Esophagus muscularis mucosa (tissue), 4 donors: Measurements from ENCODE around the gene TTC4. TPM values are rescaled to one million over a fixed set of nuclear protein-coding genes. Genes with fewer than 3 reads are reported as not detected.

ENCODE experiments used
- DNase-seq: peaks from one replicate; pipeline ENCODE4 v3.0.0-alpha.2; 2017; ENCODE audit errors: extremely low spot score
- H3K27ac ChIP-seq, 4 donors: fragments of 200-600 bp; sonication (generic); replicated peaks in 1 of 4; 1 replicate in 3 of 4; 2 replicates in 1 of 4; pipeline ENCODE4 v1.5.1; 2016 to 2019; ENCODE audit warnings: mild to moderate bottlenecking in 1 of 4
- H3K27me3 ChIP-seq, 4 donors: fragments of 200-600 bp; sonication (generic); one replicate each; pipeline versions ENCODE4 v1.5.1 to v1.6.0; 2016 to 2019
- H3K36me3 ChIP-seq, 4 donors: fragments of 200-600 bp; sonication (generic); one replicate each; pipeline ENCODE4 v1.5.1; 2016 to 2019
- H3K4me1 ChIP-seq, 4 donors: fragments of 200-600 bp; sonication (generic); one replicate each; pipeline ENCODE4 v1.5.1; 2016 to 2019
- H3K4me3 ChIP-seq, 4 donors: fragments of 200-600 bp; sonication (generic); 1 replicate in 2 of 4; 2 replicates in 2 of 4; pipeline ENCODE4 v1.5.1; 2016 to 2019; ENCODE audit warnings: mild to moderate bottlenecking in 4 of 4, moderate library complexity in 1 of 4
- H3K9me3 ChIP-seq, 4 donors: fragments of 200-600 bp; sonication (generic); 1 replicate in 3 of 4; 2 replicates in 1 of 4; pipeline ENCODE4 v1.5.1; 2016 to 2019
- EP300 ChIP-seq: sonication (generic); formaldehyde crosslinking; IDR thresholded peaks from one replicate; pipeline ENCODE4 v1.6.1; 2017; ENCODE audit warnings: antibody characterized with exemption
- POLR2A ChIP-seq: fragments of 450-650 bp; IDR thresholded peaks from one replicate; pipeline ENCODE4 v1.6.1; 2017; ENCODE audit warnings: antibody characterized with exemption, moderate library complexity, mild to moderate bottlenecking, low read depth
- POLR2AphosphoS5 ChIP-seq, 2 donors: sonication (generic); formaldehyde crosslinking; IDR thresholded peaks; one replicate each; pipeline ENCODE4 v1.6.1; 2017; ENCODE audit warnings: antibody characterized with exemption in 2 of 2
- WGBS: methylation state at CpG from one replicate; pipeline ENCODE4 v1.1.5; 2018; 5-methylcytosine and 5-hydroxymethylcytosine counted together
- intact Hi-C: fragments of 100-400 bp; cut with DNase I; formaldehyde crosslinking; loops from one replicate; pipeline ENCODE4 v1.15.1; 2023
- total RNA-seq, 4 donors: library from RNA; depleted of rRNA; stranded (reverse); fragments of >200 nt; gene quantifications; one replicate each; pipeline versions ENCODE4 v1.1.0 to v1.2.1, GENCODE V29; 2016
- TF ChIP-seq, protein P1 (sequence below), 3 experiments: fragments of 200-600 bp in 2 of 3; fragments of 450-650 bp in 1 of 3; sonication (generic) in 2 of 3; IDR thresholded peaks; one replicate each; pipeline ENCODE4 v1.5.1; 2017 to 2019; ENCODE audit warnings: antibody characterized with exemption in 3 of 3, mild to moderate bottlenecking in 2 of 3, moderate library complexity in 1 of 3

Gene TTC4, protein sequence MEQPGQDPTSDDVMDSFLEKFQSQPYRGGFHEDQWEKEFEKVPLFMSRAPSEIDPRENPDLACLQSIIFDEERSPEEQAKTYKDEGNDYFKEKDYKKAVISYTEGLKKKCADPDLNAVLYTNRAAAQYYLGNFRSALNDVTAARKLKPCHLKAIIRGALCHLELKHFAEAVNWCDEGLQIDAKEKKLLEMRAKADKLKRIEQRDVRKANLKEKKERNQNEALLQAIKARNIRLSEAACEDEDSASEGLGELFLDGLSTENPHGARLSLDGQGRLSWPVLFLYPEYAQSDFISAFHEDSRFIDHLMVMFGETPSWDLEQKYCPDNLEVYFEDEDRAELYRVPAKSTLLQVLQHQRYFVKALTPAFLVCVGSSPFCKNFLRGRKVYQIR
- 10 to 100 TPM; 10.8 to 16.4 (median 13.8) TPM for total RNA-seq

DNA sequence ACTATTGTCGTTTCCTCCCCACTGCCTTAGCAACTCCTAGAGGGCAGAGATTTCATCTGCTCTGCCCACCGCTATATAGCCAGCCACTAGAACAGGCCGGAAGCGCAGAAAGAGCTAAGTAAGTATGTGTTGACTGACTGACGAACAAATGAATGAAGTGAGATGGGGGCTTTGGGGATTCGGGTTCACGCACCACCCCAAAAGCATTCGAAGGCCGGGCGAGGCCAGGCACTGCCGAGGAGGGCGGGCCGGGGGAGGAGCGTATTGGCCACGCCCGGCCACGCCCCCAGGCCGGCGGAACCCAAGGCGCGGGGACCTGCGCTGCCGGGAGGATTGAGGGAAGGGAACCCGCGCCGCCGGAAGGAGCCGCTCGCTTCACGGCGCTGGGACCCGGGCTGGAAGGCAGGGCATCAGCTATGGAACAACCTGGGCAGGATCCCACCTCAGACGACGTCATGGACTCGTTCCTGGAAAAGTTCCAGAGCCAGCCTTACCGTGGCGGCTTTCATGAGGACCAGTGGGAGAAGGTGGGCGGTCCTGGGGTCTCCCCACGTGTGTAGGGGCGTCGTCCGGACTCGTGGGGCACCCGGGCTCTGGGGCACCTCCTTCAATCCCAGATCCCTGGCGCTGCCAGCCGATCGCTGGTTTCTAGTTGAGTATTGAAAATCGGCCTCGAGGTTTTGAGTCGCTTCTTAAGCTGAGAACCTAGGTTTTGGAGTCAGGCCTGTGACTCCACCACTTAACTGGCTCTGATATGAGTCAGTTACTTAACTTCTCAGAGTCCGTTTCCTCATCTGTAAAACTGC is at the start of gene TTC4:
TSS of gene TTC4 (plus strand) at position 369 of the 806 bp plus-strand sequence. CDS start at position 417, 48 bp downstream.
- Histone ChIP-seq H3K4me1 (peaks cover 15 to 30% (median 22%) of the 10 kb centered on the region in 4 donors), H3K27ac (peak within 1 kb of the TSS; percentile 78 to 87 (median 80)), H3K9me3 (no peaks in the 10 kb centered on the region), H3K4me3 (peak within 1 kb of the TSS; percentile 80 to 92 (median 90)), H3K27me3 (no peaks in the 10 kb centered on the region), H3K36me3 (peaks cover 0 to 27% (median 25%) of the 10 kb centered on the region in 4 donors)
- DNase-seq = peak; percentile 95
- TF ChIP-seq, protein P1, sequence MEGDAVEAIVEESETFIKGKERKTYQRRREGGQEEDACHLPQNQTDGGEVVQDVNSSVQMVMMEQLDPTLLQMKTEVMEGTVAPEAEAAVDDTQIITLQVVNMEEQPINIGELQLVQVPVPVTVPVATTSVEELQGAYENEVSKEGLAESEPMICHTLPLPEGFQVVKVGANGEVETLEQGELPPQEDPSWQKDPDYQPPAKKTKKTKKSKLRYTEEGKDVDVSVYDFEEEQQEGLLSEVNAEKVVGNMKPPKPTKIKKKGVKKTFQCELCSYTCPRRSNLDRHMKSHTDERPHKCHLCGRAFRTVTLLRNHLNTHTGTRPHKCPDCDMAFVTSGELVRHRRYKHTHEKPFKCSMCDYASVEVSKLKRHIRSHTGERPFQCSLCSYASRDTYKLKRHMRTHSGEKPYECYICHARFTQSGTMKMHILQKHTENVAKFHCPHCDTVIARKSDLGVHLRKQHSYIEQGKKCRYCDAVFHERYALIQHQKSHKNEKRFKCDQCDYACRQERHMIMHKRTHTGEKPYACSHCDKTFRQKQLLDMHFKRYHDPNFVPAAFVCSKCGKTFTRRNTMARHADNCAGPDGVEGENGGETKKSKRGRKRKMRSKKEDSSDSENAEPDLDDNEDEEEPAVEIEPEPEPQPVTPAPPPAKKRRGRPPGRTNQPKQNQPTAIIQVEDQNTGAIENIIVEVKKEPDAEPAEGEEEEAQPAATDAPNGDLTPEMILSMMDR (IDR thresholded peaks at IDR 0.05) = peak in 2 of 3 experiments; percentile 10 to 14
- no peak for TF ChIP-seq EP300
- TF ChIP-seq POLR2A = peak; percentile 38
- peak; percentile 83 to 84 for TF ChIP-seq POLR2AphosphoS5 (IDR thresholded peaks at IDR 0.05)
- intact Hi-C loops = loop anchor here (10.0 kb wide), 1 partner anchor 221 kb away; no protein-coding TSS in a partner anchor
- WGBS = 2% methylated on average over 22 of the region's 51 CpGs

DNA sequence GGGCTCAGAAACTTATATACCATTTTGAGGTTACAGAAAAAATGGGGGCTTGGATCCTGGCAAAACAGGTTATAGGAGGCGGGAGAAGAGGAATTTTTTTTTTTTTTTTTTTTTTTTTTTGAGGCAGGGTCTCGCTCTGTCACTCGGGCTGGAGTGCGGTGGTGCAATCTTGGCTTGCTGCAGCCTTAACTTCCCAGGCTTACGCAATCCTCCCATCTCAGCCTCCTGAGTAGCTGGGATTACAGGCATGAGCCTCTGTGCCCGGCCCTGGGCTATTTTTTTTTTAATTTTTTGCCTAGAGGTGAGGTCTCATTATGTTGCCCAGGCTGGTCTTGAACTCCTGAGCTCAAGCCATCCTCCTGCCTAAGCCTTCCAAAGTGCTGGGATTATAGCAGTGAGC is 49.3 kb upstream of the TTC4 start:
- intact Hi-C loops = no loop called here

DNA sequence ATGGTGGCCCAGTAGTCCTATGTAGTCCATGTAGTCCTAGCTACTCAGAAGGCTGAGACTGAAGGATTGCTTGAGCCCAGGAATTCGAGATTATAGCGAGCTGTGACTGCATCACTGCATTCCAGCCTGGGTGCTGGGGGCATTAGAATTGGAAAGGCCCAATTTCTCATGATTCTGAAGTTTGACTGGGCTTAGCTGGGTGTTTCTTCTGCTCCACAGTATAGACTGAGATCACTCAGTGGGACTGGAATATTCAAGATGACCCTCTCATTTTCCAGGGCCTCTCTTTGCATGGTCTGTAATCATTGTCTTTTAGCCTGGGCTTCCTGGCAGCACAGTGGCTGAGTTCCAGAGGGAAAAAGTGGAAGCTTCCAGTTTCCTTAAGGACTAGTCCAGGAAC is 47.9 kb upstream of the TTC4 start:
- Histone ChIP-seq H3K9me3 (no peaks in the 10 kb centered on the region), H3K27ac (no peak overlapping the region), H3K4me1 (no peaks in the 10 kb centered on the region), H3K4me3 (no peak overlapping the region), H3K27me3 (no peaks in the 10 kb centered on the region), H3K36me3 (peaks cover 4 to 35% (median 11%) of the 10 kb centered on the region in 4 donors)
- TF ChIP-seq POLR2A = no peak
- TF ChIP-seq EP300 = no peak
- TF ChIP-seq, protein P1 (IDR thresholded peaks at IDR 0.05) = no peak
- TF ChIP-seq POLR2AphosphoS5 (IDR thresholded peaks at IDR 0.05) = no peak
- 93% methylated on average over 2 of the region's 2 CpGs for WGBS
- DNase-seq = no peak
- intact Hi-C loops = no loop called here

More for the DNA sequence above, 49.3 kb upstream of the TTC4 start:
- no peak overlapping the region for H3K27ac ChIP-seq
- DNase-seq = no peak
- no peaks in the 10 kb centered on the region for H3K4me1 ChIP-seq
- H3K4me3 ChIP-seq = no peak overlapping the region
- no peaks in the 10 kb centered on the region for H3K9me3 ChIP-seq
- 88% methylated on average over 6 of the region's 6 CpGs for WGBS
- TF ChIP-seq EP300 = no peak
- TF ChIP-seq POLR2A = no peak
- TF ChIP-seq, protein P1 (IDR thresholded peaks at IDR 0.05) = no peak
- TF ChIP-seq POLR2AphosphoS5 (IDR thresholded peaks at IDR 0.05) = no peak
- H3K36me3 ChIP-seq = peaks cover 4 to 30% (median 10%) of the 10 kb centered on the region in 4 donors
- H3K27me3 ChIP-seq = no peaks in the 10 kb centered on the region

DNA sequence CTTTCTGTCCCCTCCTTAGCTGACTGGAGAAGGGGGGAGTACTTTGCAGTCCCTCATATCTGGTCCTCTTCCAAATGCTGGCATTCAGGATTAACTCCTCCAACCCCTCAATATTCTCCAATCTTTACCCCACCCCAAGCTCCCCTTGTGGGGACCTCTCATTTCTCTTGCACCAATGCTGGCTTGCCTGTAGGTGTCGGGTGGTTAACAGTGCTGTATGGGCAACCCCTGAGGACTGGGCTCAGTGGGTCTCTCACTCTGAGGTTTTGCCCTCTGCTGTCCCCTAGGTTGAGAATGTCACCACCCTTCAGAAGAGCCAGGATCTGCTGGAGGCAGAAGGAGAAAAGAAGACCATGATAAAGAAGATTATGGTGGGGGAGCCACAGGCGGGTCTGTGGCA is 47.1 kb upstream of the TTC4 start:
- no peak for TF ChIP-seq EP300
- TF ChIP-seq, protein P1 (IDR thresholded peaks at IDR 0.05) = no peak
- TF ChIP-seq POLR2A = no peak
- no peak for DNase-seq
- no peaks in the 10 kb centered on the region for H3K4me1 ChIP-seq
- no peaks in the 10 kb centered on the region for H3K9me3 ChIP-seq
- no peaks in the 10 kb centered on the region for H3K27me3 ChIP-seq
- no peak overlapping the region for H3K4me3 ChIP-seq
- intact Hi-C loops = no loop called here
- H3K27ac ChIP-seq = no peak overlapping the region
- 61% methylated on average over 2 of the region's 2 CpGs for WGBS
- H3K36me3 ChIP-seq = peaks cover 4 to 42% (median 13%) of the 10 kb centered on the region in 4 donors
